H1 (cell line): ENCODE measurements around the gene FHOD1. TPM values are rescaled to one million over a fixed set of nuclear protein-coding genes. Genes with fewer than 3 reads are reported as not detected.

ENCODE experiments used
- POLR2AphosphoS5 ChIP-seq: IDR thresholded peaks from 2 replicates; pipeline ENCODE4 v1.6.1; 2011; ENCODE audit warnings: low read depth, low read length
- RNF2 ChIP-seq: fragments of 200-900, 300-1000 bp; sonication (generic); IDR thresholded peaks from 2 replicates; pipeline ENCODE4 v1.7.1; 2016; ENCODE audit warnings: borderline replicate concordance, low read depth, mild to moderate bottlenecking, antibody characterized with exemption, low read length; ENCODE audit not compliant: poor library complexity, severe bottlenecking; ENCODE audit errors: missing control alignments
- YY1 ChIP-seq: IDR thresholded peaks from 2 replicates; pipeline ENCODE4 v1.6.1; 2011; ENCODE audit warnings: low read depth, mild to moderate bottlenecking, low read length
- polyA plus RNA-seq, 7 experiments: library from polyadenylated mRNA; depleted of rRNA in 3 of 7; stranded (reverse) in 5 of 7; unstranded in 2 of 7; fragments of >200 nt in 5 of 7; fragments of 200-250 nt in 2 of 7; gene quantifications; 1 replicate in 5 of 7; 2 replicates in 1 of 7; 4 replicates in 1 of 7; pipeline versions ENCODE4 v1.2.1 to v1.2.3, GENCODE V29; 2011 to 2013; ENCODE audit warnings: missing spikeins in 2 of 7, mixed read lengths in 2 of 7
- total RNA-seq: library from RNA; stranded (reverse); fragmentation: NEBNext Ultra II Directional; extraction: Animal tissue kit (Norgen Biotek cat#: 25700); gene quantifications from 2 replicates; pipeline ENCODE4 v1.2.1, GENCODE V29; 2021
- TF ChIP-seq, protein P1 (sequence below): IDR thresholded peaks from 2 replicates; pipeline ENCODE4 v1.6.1; 2012; ENCODE audit warnings: inconsistent platforms

Gene FHOD1
- total and polyA plus RNA-seq, 2 of the 8 experiments (the other 6 are each of a cell fraction or from before 2014, with no cell fraction given): 31.3 to 60.7 TPM

DNA sequence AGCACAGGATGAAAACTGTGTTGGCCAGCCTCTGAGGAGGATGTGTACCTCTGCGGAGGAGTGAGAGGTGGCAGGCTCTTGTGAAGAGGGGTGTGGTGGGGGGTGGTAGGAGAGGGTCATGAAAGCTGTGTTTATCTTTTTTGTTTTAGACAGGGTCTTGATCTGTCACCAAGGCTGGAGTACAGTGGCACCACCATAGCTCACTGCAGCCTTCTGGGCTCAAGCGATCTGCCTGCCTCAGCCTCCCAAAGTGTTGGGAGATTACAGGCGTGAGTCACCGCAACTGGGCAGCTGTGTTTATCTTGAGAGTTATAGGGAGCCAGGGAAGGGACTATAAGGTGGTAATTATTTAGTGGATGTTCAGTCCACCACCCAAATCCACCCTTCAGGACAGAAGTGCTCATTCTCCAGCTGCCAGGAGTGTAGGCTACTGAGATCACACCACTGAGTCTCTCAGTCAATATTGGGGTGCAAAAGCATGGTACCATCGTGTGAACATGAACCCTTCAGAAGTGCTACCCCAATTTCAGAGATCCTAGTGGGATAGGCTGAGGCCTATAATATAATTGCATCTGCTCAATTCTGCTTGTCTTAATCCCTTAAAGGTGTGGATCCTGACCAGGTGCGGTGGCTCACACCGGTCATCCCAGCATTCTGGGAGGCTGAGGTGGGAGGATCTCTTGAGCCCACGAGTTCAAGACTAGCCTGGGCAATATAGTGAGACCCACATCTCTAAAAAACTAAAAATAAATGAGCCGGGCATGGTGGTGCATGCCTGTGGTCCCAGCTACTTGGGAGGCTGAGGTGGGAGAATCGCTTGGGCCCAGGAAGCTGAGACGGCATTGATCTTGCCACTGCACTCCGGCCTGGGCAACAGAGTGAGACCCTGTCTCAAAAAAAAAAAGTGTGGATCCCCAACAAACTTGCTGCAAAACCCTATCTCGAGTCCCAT is 56.6 kb downstream of the FHOD1 start (continued):
- TF ChIP-seq RNF2 (no peak), POLR2AphosphoS5 (no peak), YY1 (no peak)
- TF ChIP-seq, protein P1, sequence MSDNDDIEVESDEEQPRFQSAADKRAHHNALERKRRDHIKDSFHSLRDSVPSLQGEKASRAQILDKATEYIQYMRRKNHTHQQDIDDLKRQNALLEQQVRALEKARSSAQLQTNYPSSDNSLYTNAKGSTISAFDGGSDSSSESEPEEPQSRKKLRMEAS: no peak
- TF ChIP-seq, all 59 proteins: peak for 0
